ENCODE measurements around the gene DMGDH.

DNA sequence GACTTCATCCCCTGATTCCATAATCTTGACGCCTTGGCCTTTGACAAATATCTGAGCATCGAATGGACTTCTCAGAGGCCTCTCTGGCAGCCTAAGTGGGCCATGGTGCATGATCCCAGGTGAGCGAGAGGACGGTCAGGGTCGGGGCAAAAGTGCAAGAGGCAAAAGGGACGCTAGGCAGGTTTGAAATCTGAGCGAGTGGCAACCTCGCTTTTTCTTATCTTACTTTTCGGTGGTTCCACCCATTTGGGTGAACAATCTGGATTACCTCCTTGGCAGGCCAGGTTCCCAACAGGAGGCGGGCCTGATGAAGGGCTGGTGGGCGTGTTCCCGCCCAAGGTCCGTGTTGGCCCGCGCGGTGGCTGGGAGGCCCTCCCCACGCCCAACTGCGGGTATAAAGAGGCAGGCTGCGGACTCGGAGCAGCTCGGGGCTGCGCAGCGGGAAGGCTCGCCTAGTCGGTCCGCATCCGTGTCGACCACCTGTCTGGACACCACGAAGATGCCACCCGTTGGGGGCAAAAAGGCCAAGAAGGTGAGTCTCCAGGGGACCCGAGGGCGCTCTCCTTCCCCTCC is 42.0 kb upstream of the DMGDH start, which contains the start of gene BHMT:
- no peak for TF ChIP-seq TAF1 (IDR thresholded peaks at IDR 0.05; ENCODE audit: low read depth)
- TF ChIP-seq CEBPB (IDR thresholded peaks at IDR 0.05) = no peak
- no peak for TF ChIP-seq EP300 (IDR thresholded peaks at IDR 0.05; ENCODE audit: borderline replicate concordance)
- no peak for TF ChIP-seq NFIC (IDR thresholded peaks at IDR 0.05)
- TF ChIP-seq TEAD4 (IDR thresholded peaks at IDR 0.05) = no peak

Data from Ishikawa (cell line).